H9 (cell line): Measurements from ENCODE around the gene RAD17. TPM values are rescaled to one million over a fixed set of nuclear protein-coding genes. Genes with fewer than 3 reads are reported as not detected.
"Not testable (repeated sequence)": the region's sequence is repeated elsewhere in the genome, so short reads cannot be mapped to it uniquely, and the experiment has no call there.

Experiments
- DNase-seq: peaks from one replicate; pipeline ENCODE4 v3.0.0-alpha.2; 2017
- H2AFZ ChIP-seq: one replicate; pipeline ENCODE4 v1.6.1; 2013; ENCODE audit warnings: mild to moderate bottlenecking, low read length, control low read depth, moderate library complexity
- H2AK5ac ChIP-seq: 2 replicates; pipeline ENCODE4 v1.6.1; 2013; ENCODE audit warnings: low read length, control low read depth, mixed read lengths; ENCODE audit not compliant: insufficient read length
- H2BK120ac ChIP-seq: one replicate; pipeline ENCODE4 v1.6.1; 2013; ENCODE audit warnings: low read depth, mild to moderate bottlenecking, low read length, control low read depth, inconsistent platforms; ENCODE audit not compliant: poor library complexity, severe bottlenecking
- H2BK12ac ChIP-seq: 2 replicates; pipeline ENCODE4 v1.6.1; 2013; ENCODE audit warnings: low read length, control low read depth, mixed read lengths, low read depth; ENCODE audit not compliant: insufficient read length
- H2BK15ac ChIP-seq: 2 replicates; pipeline ENCODE4 v1.6.1; 2013; ENCODE audit warnings: low read depth, low read length, control low read depth
- H2BK20ac ChIP-seq: one replicate; pipeline ENCODE4 v1.6.1; 2013; ENCODE audit warnings: low read depth, mild to moderate bottlenecking, low read length, control low read depth, inconsistent platforms; ENCODE audit not compliant: poor library complexity, severe bottlenecking
- H2BK5ac ChIP-seq: 2 replicates; pipeline ENCODE4 v1.6.1; 2013; ENCODE audit warnings: low read length, control low read depth, mixed read lengths; ENCODE audit not compliant: insufficient read length
- H3K14ac ChIP-seq: 2 replicates; pipeline ENCODE4 v1.6.1; 2013; ENCODE audit warnings: low read length, control low read depth; ENCODE audit not compliant: insufficient read depth
- H3K18ac ChIP-seq: 2 replicates; pipeline ENCODE4 v1.6.1; 2013; ENCODE audit warnings: low read depth, mild to moderate bottlenecking, mixed read lengths, low read length, control low read depth; ENCODE audit not compliant: insufficient read length
- H3K23ac ChIP-seq: 2 replicates; pipeline ENCODE4 v1.6.1; 2013; ENCODE audit warnings: low read length, control low read depth, mixed read lengths, low read depth; ENCODE audit not compliant: insufficient read length
- H3K23me2 ChIP-seq: 2 replicates; pipeline ENCODE4 v1.6.1; 2013; ENCODE audit warnings: low read depth, mild to moderate bottlenecking, mixed read lengths, low read length, control low read depth; ENCODE audit not compliant: insufficient read length, poor library complexity, severe bottlenecking
- H3K27ac ChIP-seq: 2 replicates; pipeline ENCODE4 v1.5.1; 2013; ENCODE audit warnings: low read length, control low read depth, mixed read lengths, low read depth; ENCODE audit not compliant: insufficient read length
- H3K27me3 ChIP-seq: 2 replicates; pipeline ENCODE4 v1.6.1; 2013; ENCODE audit warnings: low read length, control low read depth, inconsistent platforms; ENCODE audit not compliant: insufficient read depth
- H3K4ac ChIP-seq: 2 replicates; pipeline ENCODE4 v1.6.1; 2013; ENCODE audit warnings: low read depth, mild to moderate bottlenecking, control low read depth, inconsistent platforms, low read length, moderate library complexity
- H3K4me1 ChIP-seq: 2 replicates; pipeline ENCODE4 v1.6.1; 2013; ENCODE audit warnings: low read length, control low read depth, inconsistent platforms; ENCODE audit not compliant: insufficient read depth
- H3K4me2 ChIP-seq: 2 replicates; pipeline ENCODE4 v1.6.1; 2013; ENCODE audit warnings: low read length, control low read depth, mixed read lengths; ENCODE audit not compliant: insufficient read length, insufficient read depth
- H3K56ac ChIP-seq: 2 replicates; pipeline ENCODE4 v1.6.1; 2013; ENCODE audit warnings: low read depth, mild to moderate bottlenecking, mixed read lengths, low read length, control low read depth; ENCODE audit not compliant: insufficient read length
- H3K79me1 ChIP-seq: 2 replicates; pipeline ENCODE4 v1.6.1; 2013; ENCODE audit warnings: low read depth, mild to moderate bottlenecking, moderate library complexity, low read length, control low read depth, inconsistent platforms; ENCODE audit not compliant: insufficient read depth, poor library complexity, severe bottlenecking
- H3K79me2 ChIP-seq: 2 replicates; pipeline ENCODE4 v1.6.1; 2013; ENCODE audit warnings: low read length, control low read depth, inconsistent platforms; ENCODE audit not compliant: insufficient read depth
- H3K9ac ChIP-seq: 2 replicates; pipeline ENCODE4 v1.6.1; 2013; ENCODE audit warnings: low read length, control low read depth, mixed read lengths; ENCODE audit not compliant: insufficient read length; ENCODE audit errors: extremely low read depth
- H3K9me3 ChIP-seq: one replicate; pipeline ENCODE4 v1.6.1; 2013; ENCODE audit warnings: low read depth, low read length, inconsistent platforms; ENCODE audit not compliant: control insufficient read depth
- H3T11ph ChIP-seq: one replicate; pipeline ENCODE4 v1.6.1; 2013; ENCODE audit warnings: mild to moderate bottlenecking, low read length, control low read depth, inconsistent platforms
- H4K20me1 ChIP-seq: one replicate; pipeline ENCODE4 v1.6.1; 2013; ENCODE audit not compliant: control insufficient read depth, insufficient read length, insufficient read depth
- H4K5ac ChIP-seq: 2 replicates; pipeline ENCODE4 v1.6.1; 2013; ENCODE audit warnings: low read depth, mild to moderate bottlenecking, mixed read lengths, low read length, control low read depth; ENCODE audit not compliant: insufficient read length
- H4K8ac ChIP-seq: replicated peaks from 2 replicates; pipeline ENCODE4 v1.6.1; 2013; ENCODE audit warnings: low read length, control low read depth, mixed read lengths, low read depth; ENCODE audit not compliant: insufficient read length
- H4K91ac ChIP-seq: 2 replicates; pipeline ENCODE4 v1.6.1; 2013; ENCODE audit warnings: low read depth, mild to moderate bottlenecking, moderate library complexity, mixed read lengths, low read length, control low read depth; ENCODE audit not compliant: insufficient read length
- H3K27ac Mint-ChIP-seq, 3 experiments: 2 replicates in 2 of 3; 3 replicates in 1 of 3; pipeline ENCODE4 v1.8.0; 2020 to 2021; ENCODE audit warnings: mixed read lengths in 3 of 3, mild to moderate bottlenecking in 1 of 3, moderate library complexity in 1 of 3
- H3K27me3 Mint-ChIP-seq: 2 replicates; pipeline ENCODE4 v1.8.0; 2021; ENCODE audit warnings: low read depth, mild to moderate bottlenecking, moderate library complexity, mixed read lengths
- H3K36me3 Mint-ChIP-seq, 3 experiments: 2 replicates in 2 of 3; 3 replicates in 1 of 3; pipeline ENCODE4 v1.8.0; 2020 to 2021; ENCODE audit warnings: low read depth in 3 of 3, mixed read lengths in 3 of 3; ENCODE audit not compliant: insufficient read depth in 1 of 3
- H3K4me1 Mint-ChIP-seq, 2 experiments: 2 replicates each; pipeline ENCODE4 v1.8.0; 2020; ENCODE audit warnings: mixed read lengths in 2 of 2
- H3K4me3 Mint-ChIP-seq, 2 experiments: 2 replicates in 1 of 2; 3 replicates in 1 of 2; pipeline ENCODE4 v1.8.0; 2020 to 2021; ENCODE audit warnings: mild to moderate bottlenecking in 2 of 2, mixed read lengths in 2 of 2, moderate library complexity in 1 of 2
- H3K9me3 Mint-ChIP-seq, 2 experiments: 2 replicates in 1 of 2; 3 replicates in 1 of 2; pipeline ENCODE4 v1.8.0; 2020; ENCODE audit warnings: mild to moderate bottlenecking in 2 of 2, mixed read lengths in 2 of 2, moderate library complexity in 1 of 2
- CTCF ChIP-seq: fragments of 200-600 bp; sonication (generic); conservative IDR thresholded peaks from 3 replicates; pipeline ENCODE4 v1.8.0; 2021; ENCODE audit warnings: antibody characterized with exemption, mild to moderate bottlenecking
- WGBS: extraction: QIAGEN DNeasy Blood & Tissue Kit; methylation state at CpG from one replicate; pipeline ENCODE4 v1.1.7; 2013; ENCODE audit warnings: missing lambda C conversion rate, low lambda C conversion rate, mixed read lengths; ENCODE audit not compliant: insufficient read length; ENCODE audit errors: extremely low coverage; 5-methylcytosine and 5-hydroxymethylcytosine counted together
- total RNA-seq: library from RNA; stranded (reverse); gene quantifications from 2 replicates; pipeline ENCODE4 v1.2.1, GENCODE V29; 2021

The RAD17 gene
- total RNA-seq, 1 experiment from 2014 or later = 31.9 TPM

- no peak overlapping the region for H2BK5ac ChIP-seq
- no peak overlapping the region for H3K14ac ChIP-seq
- H3T11ph ChIP-seq = no peak overlapping the region
- no peak overlapping the region for H2BK120ac ChIP-seq
- H3K79me1 ChIP-seq = no peaks in the 10 kb centered on the region
- H3K4me2 ChIP-seq = no peak overlapping the region
- no peak overlapping the region for H3K23ac ChIP-seq
- H2AK5ac ChIP-seq = no peak overlapping the region
- TF ChIP-seq CTCF = no peak
- H3K27me3 Mint-ChIP-seq = peaks cover 11% of the 10 kb centered on the region
- H3K27me3 ChIP-seq = 0 out of 2 replicates have a peak, but pooled peaks cover 2% of the 10 kb centered on the region
- no peak overlapping the region for H2BK12ac ChIP-seq
- no peak overlapping the region for H3K4me3 Mint-ChIP-seq
- WGBS = no CpG with 5 or more reads among the region's 11 CpGs
- no peak overlapping the region for H4K5ac ChIP-seq
- peaks cover 6 to 8% of the 10 kb centered on the region in 2 experiments for H3K4me1 Mint-ChIP-seq
- H3K9ac ChIP-seq = no peak overlapping the region
- H3K36me3 Mint-ChIP-seq = no peaks in the 10 kb centered on the region; a peak in 1 of 7 replicates
- no peak overlapping the region for H2AFZ ChIP-seq
- no peak overlapping the region for H3K4ac ChIP-seq
- no peaks in the 10 kb centered on the region for H3K9me3 ChIP-seq
- H3K4me1 ChIP-seq = no peaks in the 10 kb centered on the region
- H3K23me2 ChIP-seq = peaks cover 6% of the 10 kb centered on the region
- no peak for DNase-seq
- H4K8ac ChIP-seq = no peak overlapping the region
- H3K79me2 ChIP-seq = no peaks in the 10 kb centered on the region
- no peak overlapping the region for H3K56ac ChIP-seq
- H2BK20ac ChIP-seq = no peak overlapping the region
- H4K91ac ChIP-seq = no peak overlapping the region
- no peaks in the 10 kb centered on the region for H3K9me3 Mint-ChIP-seq
- H3K27ac ChIP-seq = no peak overlapping the region
- H4K20me1 ChIP-seq = no peaks in the 10 kb centered on the region
- no peak overlapping the region for H3K18ac ChIP-seq
- peak overlapping the region in 1 of 3 experiments; percentile 74; a peak in 1 of 7 replicates for H3K27ac Mint-ChIP-seq
- H2BK15ac ChIP-seq = no peak overlapping the region
These were observed 37.8 kb upstream of the RAD17 start for GRCh38 chr5:69331528-69332445.

- H3K4ac ChIP-seq, H3K4me1 ChIP-seq, H3K27ac ChIP-seq, H3K56ac ChIP-seq, H3K79me2 ChIP-seq, H2BK15ac ChIP-seq, H3T11ph ChIP-seq, H3K18ac ChIP-seq, H4K91ac ChIP-seq, H3K79me1 ChIP-seq, H2BK12ac ChIP-seq, H3K36me3 Mint-ChIP-seq, H2BK20ac ChIP-seq, H3K4me1 Mint-ChIP-seq, H4K20me1 ChIP-seq, H3K9me3 Mint-ChIP-seq, H4K8ac ChIP-seq, H2AK5ac ChIP-seq, H3K4me2 ChIP-seq, DNase-seq, H3K9me3 ChIP-seq, H3K14ac ChIP-seq, H4K5ac ChIP-seq, H3K23ac ChIP-seq, H3K9ac ChIP-seq, H2BK120ac ChIP-seq, H3K27ac Mint-ChIP-seq, H2AFZ ChIP-seq, H3K23me2 ChIP-seq, H3K4me3 Mint-ChIP-seq, H2BK5ac ChIP-seq, H3K27me3 ChIP-seq: not testable (repeated sequence)
- no CpG with 5 or more reads among the region's 25 CpGs for WGBS
- peaks cover 11% of the 10 kb centered on the region for H3K27me3 Mint-ChIP-seq
These were observed 35.8 kb upstream of the RAD17 start for GRCh38 chr5:69333668-69334315.
